DOHH2 (cell line): ENCODE measurements around the gene SERINC3.

Experiments
- H3F3A ChIP-seq: fragments of 200-600 bp; sonication (generic), shearing (Covaris generic); 2 replicates; pipeline ENCODE4 v1.6.0; 2016; ENCODE audit warnings: antibody characterized with exemption, mild to moderate bottlenecking; ENCODE audit not compliant: control insufficient read depth, insufficient read depth
- H3K27ac ChIP-seq: fragments of 200-600 bp; sonication (generic); 2 replicates; pipeline ENCODE4 v1.5.1; 2014; ENCODE audit warnings: low read depth, mild to moderate bottlenecking, low read length, moderate library complexity
- H3K27me3 ChIP-seq: fragments of 200-600 bp; sonication (generic); 2 replicates; pipeline ENCODE4 v1.6.1; 2014; ENCODE audit warnings: mild to moderate bottlenecking, low read length, mixed read lengths; ENCODE audit not compliant: control insufficient read depth
- H3K36me3 ChIP-seq: fragments of 200-600 bp; sonication (generic); 2 replicates; pipeline ENCODE4 v1.6.1; 2014; ENCODE audit warnings: mild to moderate bottlenecking, low read length, moderate library complexity, mixed read lengths; ENCODE audit not compliant: control insufficient read depth
- H3K4me1 ChIP-seq: fragments of 200-600 bp; sonication (generic); 2 replicates; pipeline ENCODE4 v1.6.1; 2014; ENCODE audit warnings: mild to moderate bottlenecking, low read length, mixed read lengths; ENCODE audit not compliant: control insufficient read depth
- H3K4me2 ChIP-seq: fragments of 200-600 bp; sonication (generic); 2 replicates; pipeline ENCODE4 v1.6.0; 2014; ENCODE audit warnings: mild to moderate bottlenecking, low read length, moderate library complexity
- H3K4me3 ChIP-seq: fragments of 200-600 bp; sonication (generic); 2 replicates; pipeline ENCODE4 v1.5.1; 2014; ENCODE audit warnings: mild to moderate bottlenecking, low read length, mixed read lengths
- H3K79me2 ChIP-seq: fragments of 200-600 bp; sonication (generic); 2 replicates; pipeline ENCODE4 v1.6.1; 2014; ENCODE audit warnings: mild to moderate bottlenecking, low read length, mixed read lengths; ENCODE audit not compliant: control insufficient read depth
- H3K9me2 ChIP-seq: fragments of 200-600 bp; sonication (generic); replicated peaks from 2 replicates; pipeline ENCODE4 v1.6.1; 2014; ENCODE audit warnings: mild to moderate bottlenecking, low read length, mixed read lengths; ENCODE audit not compliant: control insufficient read depth
- H3K9me3 ChIP-seq: fragments of 200-600 bp; sonication (generic); 2 replicates; pipeline ENCODE4 v1.6.1; 2014; ENCODE audit warnings: antibody characterized with exemption, low read length, mixed read lengths; ENCODE audit not compliant: control insufficient read depth, insufficient read depth
- H4K20me1 ChIP-seq: fragments of 200-600 bp; sonication (generic); 2 replicates; pipeline ENCODE4 v1.6.0; 2014; ENCODE audit warnings: low read depth, mild to moderate bottlenecking, antibody characterized with exemption, low read length, moderate library complexity; ENCODE audit not compliant: control insufficient read depth, insufficient read depth
- CTCF ChIP-seq: fragments of 200-600 bp; sonication (generic); IDR thresholded peaks from one replicate; pipeline ENCODE4 v1.5.1; 2014; ENCODE audit warnings: antibody characterized with exemption, mild to moderate bottlenecking, low read depth, low read length; ENCODE audit not compliant: poor library complexity, severe bottlenecking
- EZH2phosphoT487 ChIP-seq: fragments of 200-600 bp; sonication (generic); IDR thresholded peaks from 2 replicates; pipeline ENCODE4 v1.6.1; 2017; ENCODE audit warnings: borderline replicate concordance, mild to moderate bottlenecking, antibody characterized with exemption, low read length, moderate library complexity, mixed read lengths

Gene SERINC3

GRCh38 chr20:44454306-44454963 lies 67.4 kb downstream of the SERINC3 start:
- H3K27ac ChIP-seq: no peak overlapping the region
- no peaks in the 10 kb centered on the region for H4K20me1 ChIP-seq
- H3K9me2 ChIP-seq: no peaks in the 10 kb centered on the region
- H3K4me3 ChIP-seq: no peak overlapping the region
- no peaks in the 10 kb centered on the region for H3K36me3 ChIP-seq
- no peaks in the 10 kb centered on the region for H3K9me3 ChIP-seq
- H3K4me2 ChIP-seq: no peak overlapping the region
- no peaks in the 10 kb centered on the region for H3K79me2 ChIP-seq
- H3K27me3 ChIP-seq: peaks cover 14% of the 10 kb centered on the region
- no peaks in the 10 kb centered on the region for H3F3A ChIP-seq
- H3K4me1 ChIP-seq: no peaks in the 10 kb centered on the region
- TF ChIP-seq CTCF (no peak), EZH2phosphoT487 (no peak)

GRCh38 chr20:44450903-44451450 lies 70.9 kb downstream of the SERINC3 start:
- Histone ChIP-seq H3K27me3 (peaks cover 18% of the 10 kb centered on the region), H3K36me3 (no peaks in the 10 kb centered on the region), H3K79me2 (no peaks in the 10 kb centered on the region), H3K4me2 (no peak overlapping the region), H4K20me1 (no peaks in the 10 kb centered on the region), H3K9me3 (no peaks in the 10 kb centered on the region), H3F3A (no peaks in the 10 kb centered on the region), H3K9me2 (no peaks in the 10 kb centered on the region), H3K4me3 (no peak overlapping the region), H3K4me1 (no peaks in the 10 kb centered on the region), H3K27ac (no peak overlapping the region)
- no peak for TF ChIP-seq CTCF
- TF ChIP-seq EZH2phosphoT487: no peak

GRCh38 chr20:44450281-44450889 lies 71.5 kb downstream of the SERINC3 start:
- Histone ChIP-seq H3K27ac (no peak overlapping the region), H3F3A (no peaks in the 10 kb centered on the region), H3K79me2 (no peaks in the 10 kb centered on the region), H3K9me3 (no peaks in the 10 kb centered on the region), H3K4me2 (no peak overlapping the region), H3K36me3 (no peaks in the 10 kb centered on the region), H3K4me3 (no peak overlapping the region), H3K27me3 (peaks cover 18% of the 10 kb centered on the region), H4K20me1 (no peaks in the 10 kb centered on the region), H3K4me1 (no peaks in the 10 kb centered on the region), H3K9me2 (no peaks in the 10 kb centered on the region)
- no peak for TF ChIP-seq CTCF
- TF ChIP-seq EZH2phosphoT487: no peak
